Parathyroid adenoma (tissue), 2 donors: Measurements from ENCODE around the gene PTPDC1.

ENCODE experiments used
- H2AFZ ChIP-seq: fragments of 300-600 bp; sonication (generic); one replicate; pipeline ENCODE4 v1.7.0; 2017; ENCODE audit warnings: antibody characterized with exemption, mild to moderate bottlenecking
- H3K27ac ChIP-seq: fragments of 300-600 bp; sonication (generic); one replicate; pipeline ENCODE4 v1.7.0; 2017
- H3K27me3 ChIP-seq: fragments of 300-600 bp; sonication (generic); one replicate; pipeline ENCODE4 v1.7.0; 2017; ENCODE audit warnings: low read length; ENCODE audit not compliant: control insufficient read depth, insufficient read depth
- H3K36me3 ChIP-seq: fragments of 300-600 bp; sonication (generic); one replicate; pipeline ENCODE4 v1.7.0; 2017; ENCODE audit warnings: low read length; ENCODE audit not compliant: control insufficient read depth, insufficient read depth
- H3K4me1 ChIP-seq: fragments of 300-600 bp; sonication (generic); one replicate; pipeline ENCODE4 v1.7.0; 2017; ENCODE audit warnings: control low read depth
- H3K4me2 ChIP-seq: fragments of 300-600 bp; sonication (generic); one replicate; pipeline ENCODE4 v1.7.0; 2017; ENCODE audit warnings: low read length
- H3K4me3 ChIP-seq: fragments of 300-600 bp; sonication (generic); one replicate; pipeline ENCODE4 v1.7.0; 2017; ENCODE audit warnings: low read depth, low read length
- H3K79me2 ChIP-seq: fragments of 300-600 bp; sonication (generic); one replicate; pipeline ENCODE4 v1.7.0; 2017; ENCODE audit warnings: control low read depth
- H3K9ac ChIP-seq: fragments of 300-600 bp; sonication (generic); one replicate; pipeline ENCODE4 v1.7.0; 2017; ENCODE audit warnings: mild to moderate bottlenecking
- H3K9me3 ChIP-seq: fragments of 300-600 bp; sonication (generic); one replicate; pipeline ENCODE4 v1.7.0; 2017; ENCODE audit warnings: low read length; ENCODE audit not compliant: control insufficient read depth
- TF ChIP-seq, protein P1 (sequence below): fragments of 300-600 bp; sonication (generic); IDR thresholded peaks from one replicate; pipeline ENCODE4 v1.7.0; 2017; ENCODE audit warnings: antibody characterized with exemption, mild to moderate bottlenecking
- donor health status: primary hyperparathyroidism.

Gene PTPDC1

DNA sequence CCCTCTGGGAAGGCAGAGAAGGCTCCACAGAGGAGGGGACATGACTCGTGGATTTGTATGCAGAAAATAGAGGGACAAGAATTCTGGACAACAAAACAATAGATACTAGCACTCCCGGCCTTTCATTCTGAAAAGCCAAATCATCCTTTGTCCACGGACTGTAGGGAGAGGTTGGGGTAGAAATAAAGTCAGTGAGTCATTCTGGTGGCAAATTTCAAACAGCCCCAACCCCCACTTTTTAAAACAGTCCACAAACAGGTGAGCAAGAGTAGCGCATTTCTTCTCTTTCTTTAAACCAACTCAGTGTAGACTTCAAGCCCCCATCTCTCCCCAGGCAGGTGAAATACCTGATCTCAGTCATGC is 56.1 kb downstream of the PTPDC1 start:
- Histone ChIP-seq H3K4me2 (peak overlapping the region; percentile 39), H3K4me1 (peaks cover 47% of the 10 kb centered on the region), H3K4me3 (no peak overlapping the region), H3K27me3 (no peaks in the 10 kb centered on the region), H3K27ac (peak overlapping the region; percentile 95), H3K9ac (no peak overlapping the region), H3K36me3 (no peaks in the 10 kb centered on the region), H2AFZ (peak overlapping the region; percentile 46), H3K79me2 (no peaks in the 10 kb centered on the region), H3K9me3 (no peaks in the 10 kb centered on the region)
- TF ChIP-seq, protein P1, sequence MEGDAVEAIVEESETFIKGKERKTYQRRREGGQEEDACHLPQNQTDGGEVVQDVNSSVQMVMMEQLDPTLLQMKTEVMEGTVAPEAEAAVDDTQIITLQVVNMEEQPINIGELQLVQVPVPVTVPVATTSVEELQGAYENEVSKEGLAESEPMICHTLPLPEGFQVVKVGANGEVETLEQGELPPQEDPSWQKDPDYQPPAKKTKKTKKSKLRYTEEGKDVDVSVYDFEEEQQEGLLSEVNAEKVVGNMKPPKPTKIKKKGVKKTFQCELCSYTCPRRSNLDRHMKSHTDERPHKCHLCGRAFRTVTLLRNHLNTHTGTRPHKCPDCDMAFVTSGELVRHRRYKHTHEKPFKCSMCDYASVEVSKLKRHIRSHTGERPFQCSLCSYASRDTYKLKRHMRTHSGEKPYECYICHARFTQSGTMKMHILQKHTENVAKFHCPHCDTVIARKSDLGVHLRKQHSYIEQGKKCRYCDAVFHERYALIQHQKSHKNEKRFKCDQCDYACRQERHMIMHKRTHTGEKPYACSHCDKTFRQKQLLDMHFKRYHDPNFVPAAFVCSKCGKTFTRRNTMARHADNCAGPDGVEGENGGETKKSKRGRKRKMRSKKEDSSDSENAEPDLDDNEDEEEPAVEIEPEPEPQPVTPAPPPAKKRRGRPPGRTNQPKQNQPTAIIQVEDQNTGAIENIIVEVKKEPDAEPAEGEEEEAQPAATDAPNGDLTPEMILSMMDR = no peak

DNA sequence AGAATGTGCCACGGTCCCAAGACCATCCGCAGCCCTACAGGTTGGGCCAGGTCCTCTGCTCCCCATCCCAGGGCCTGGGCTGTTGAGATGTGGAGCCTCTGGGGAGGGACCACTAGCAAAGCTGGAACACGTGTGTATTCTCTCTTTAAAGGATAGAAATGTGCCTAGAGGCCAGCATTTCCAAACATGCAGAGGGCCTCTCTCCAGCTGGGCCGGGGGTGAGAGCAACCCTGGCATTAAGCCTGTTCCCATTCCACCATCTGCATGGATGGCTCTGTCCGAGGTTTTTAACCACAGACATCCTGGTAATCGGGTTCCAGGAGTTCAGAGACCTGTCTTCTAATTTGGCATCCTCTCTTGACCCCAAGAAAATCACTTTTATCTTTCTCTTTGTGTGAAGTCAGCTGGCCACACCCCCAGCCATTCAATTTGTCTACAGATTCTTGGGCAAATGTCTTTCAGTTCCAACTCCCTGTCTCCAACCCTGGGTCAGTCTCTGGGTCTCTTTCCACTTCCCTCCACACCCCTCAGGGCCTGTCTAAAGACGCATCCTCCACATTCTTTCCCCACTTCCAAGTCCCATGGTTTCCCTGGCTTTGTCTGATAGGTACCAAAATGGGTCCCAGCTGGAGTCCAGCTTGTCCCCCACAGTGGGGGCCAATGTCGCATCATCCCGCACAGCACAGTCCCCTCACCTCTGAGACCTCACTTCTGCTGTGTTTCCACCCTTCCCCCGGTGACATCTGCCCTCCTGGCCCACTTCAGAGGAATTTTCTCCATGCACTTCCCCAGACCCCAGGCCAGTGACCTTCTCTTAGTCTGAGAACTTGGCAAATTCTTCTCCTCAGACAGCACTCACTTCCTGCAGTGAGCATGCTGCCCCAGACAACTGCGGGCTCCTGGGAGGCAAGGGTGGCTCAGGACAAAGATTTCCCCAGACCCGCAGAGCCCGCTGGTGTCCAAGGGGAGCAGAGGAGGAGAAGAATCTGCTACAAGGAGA is 56.8 kb downstream of the PTPDC1 start:
- Histone ChIP-seq H3K4me3 (peak overlapping the region; percentile 24), H3K36me3 (no peaks in the 10 kb centered on the region), H3K4me1 (peaks cover 42% of the 10 kb centered on the region), H3K9me3 (no peaks in the 10 kb centered on the region), H3K27me3 (no peaks in the 10 kb centered on the region), H3K27ac (peak overlapping the region; percentile 95), H3K4me2 (no peak overlapping the region), H3K9ac (no peak overlapping the region), H3K79me2 (no peaks in the 10 kb centered on the region), H2AFZ (peak overlapping the region; percentile 5)
- TF ChIP-seq, protein P1 = no peak

DNA sequence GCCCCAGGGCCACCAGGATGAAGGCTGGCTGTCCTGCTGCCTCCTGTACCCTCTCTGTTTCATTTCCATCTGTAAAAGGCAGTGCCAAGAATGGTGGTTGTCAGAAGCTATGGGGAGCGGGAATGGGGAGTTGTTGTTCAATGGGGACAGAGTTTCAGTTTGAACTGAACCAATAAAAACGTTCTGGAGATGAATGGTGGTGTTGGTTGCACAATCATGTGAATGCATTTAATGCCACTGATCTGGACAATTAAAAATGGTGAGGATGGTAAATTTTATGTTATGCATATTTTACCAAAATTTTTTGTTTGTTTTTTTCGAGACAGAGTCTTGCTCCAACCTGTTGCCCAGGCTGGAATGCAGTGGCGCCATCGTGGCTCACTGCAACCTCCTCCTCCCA is 58.1 kb downstream of the PTPDC1 start:
- peak overlapping the region; percentile 4 for H3K4me2 ChIP-seq
- no peaks in the 10 kb centered on the region for H3K9me3 ChIP-seq
- peaks cover 42% of the 10 kb centered on the region for H3K4me1 ChIP-seq
- no peak overlapping the region for H3K9ac ChIP-seq
- H3K4me3 ChIP-seq = no peak overlapping the region
- TF ChIP-seq, protein P1 = no peak
- no peaks in the 10 kb centered on the region for H3K79me2 ChIP-seq
- no peaks in the 10 kb centered on the region for H3K27me3 ChIP-seq
- H3K27ac ChIP-seq = peak overlapping the region; percentile 95
- H3K36me3 ChIP-seq = no peaks in the 10 kb centered on the region
- peak overlapping the region; percentile 5 for H2AFZ ChIP-seq

DNA sequence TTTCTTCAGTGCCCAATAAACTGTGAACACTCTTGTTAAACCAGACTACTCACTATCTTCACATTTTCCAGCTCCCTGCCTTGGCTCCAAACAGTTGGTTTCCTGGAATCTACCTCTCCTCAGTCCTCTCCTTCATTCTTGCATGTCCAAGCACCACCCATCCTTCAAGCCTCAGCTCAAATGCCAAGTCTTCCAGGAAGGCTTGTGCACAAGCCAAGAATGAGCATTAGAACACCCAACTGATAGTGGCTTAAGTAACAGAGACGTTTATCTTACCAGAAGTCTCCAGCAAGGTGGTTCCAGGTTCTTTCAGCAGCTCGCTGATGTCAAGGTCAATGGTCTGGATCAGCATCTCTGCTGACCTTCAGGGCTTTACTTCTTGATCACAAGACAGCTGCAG is 60.1 kb downstream of the PTPDC1 start:
- Histone ChIP-seq H3K4me3 (no peak overlapping the region), H3K4me2 (peak overlapping the region; percentile 22), H3K9ac (no peak overlapping the region), H3K9me3 (no peaks in the 10 kb centered on the region), H3K4me1 (peaks cover 39% of the 10 kb centered on the region), H3K36me3 (no peaks in the 10 kb centered on the region), H3K27ac (peak overlapping the region; percentile 95), H3K79me2 (no peaks in the 10 kb centered on the region), H3K27me3 (no peaks in the 10 kb centered on the region), H2AFZ (no peak overlapping the region)
- TF ChIP-seq, protein P1 = no peak
